Activated CD8-positive, alpha-beta memory T cell treated with anti-CD3 and anti-CD28 coated beads for 36 hours (primary cell): Measurements from ENCODE around the gene NBEAL1. TPM values are rescaled to one million over a fixed set of nuclear protein-coding genes. Genes with fewer than 3 reads are reported as not detected.
"Not testable (repeated sequence)": the region's sequence is repeated elsewhere in the genome, so short reads cannot be mapped to it uniquely, and the experiment has no call there.

ENCODE experiments used
- CTCF ChIA-PET: fragments of 350-600 bp; sonication (Branson Sonifier 250); formaldehyde crosslinking; loops from one replicate; lab custom pipeline; 2021; ENCODE audit warnings: antibody characterized with exemption; lab: Charles Lee
- POLR2A ChIA-PET: fragments of 350-600 bp; sonication (Branson Sonifier 250); formaldehyde crosslinking; loops from one replicate; lab custom pipeline; 2021; ENCODE audit warnings: antibody characterized with exemption; lab: Charles Lee
- total RNA-seq, 2 experiments: library from RNA; stranded (reverse); gene quantifications; one replicate each; pipeline ENCODE4 v1.2.3, GENCODE V29; 2021

NBEAL1 gene
- total RNA-seq, 2 experiments from 2014 or later: 9.8 to 10.0 TPM

GRCh38 chr2:203035879-203036470 lies 21.3 kb downstream of the NBEAL1 start:
- CTCF ChIA-PET: no interaction called here
- POLR2A ChIA-PET: no interaction called here

- POLR2A ChIA-PET: no interaction called here
- CTCF ChIA-PET: no interaction called here
Observed at GRCh38 chr2:203037026-203037425, 22.4 kb downstream of the NBEAL1 start.

DNA sequence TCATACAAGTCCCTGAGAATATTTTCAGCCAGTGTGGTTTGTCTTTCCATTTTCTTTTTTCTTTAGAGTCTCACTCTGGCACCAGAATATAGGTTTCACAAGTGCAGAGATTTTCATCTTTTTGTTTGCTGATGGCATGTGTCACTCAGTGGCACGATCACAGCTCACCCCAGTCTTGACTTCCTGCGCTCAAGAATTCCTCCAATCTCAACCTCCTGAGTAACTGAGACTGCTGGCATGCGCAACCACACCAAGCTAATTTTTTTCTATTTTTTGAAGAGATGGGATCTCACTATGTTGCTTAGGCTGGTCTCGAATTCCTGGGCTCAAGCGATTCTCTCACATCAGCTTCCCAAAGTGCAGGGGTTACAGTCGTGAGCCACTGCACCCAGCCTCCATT lies 23.9 kb downstream of the NBEAL1 start:
- ChIA-PET POLR2A (no interaction called here), CTCF (no interaction called here)

DNA sequence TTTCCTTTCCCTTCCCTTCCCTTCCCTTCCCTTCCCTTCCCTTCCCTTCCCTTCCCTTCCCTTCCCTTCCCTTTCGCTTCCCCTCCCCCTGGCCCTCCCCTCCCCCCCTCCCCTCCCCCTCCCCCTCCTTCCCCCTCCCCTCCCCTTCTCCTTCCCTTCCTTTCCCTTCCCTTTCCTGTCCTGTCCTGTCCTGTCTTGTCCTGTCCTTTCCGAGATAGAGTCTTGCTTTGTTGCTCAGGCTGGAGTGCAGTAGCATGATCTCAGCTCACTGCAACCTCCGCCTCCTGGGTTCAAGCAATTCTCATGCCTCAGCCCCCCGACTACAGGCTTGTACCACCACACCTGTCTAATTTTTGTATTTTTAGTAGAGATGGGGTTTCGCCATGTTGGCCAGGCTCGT lies 24.5 kb downstream of the NBEAL1 start:
- CTCF ChIA-PET, POLR2A ChIA-PET: not testable (repeated sequence)

- ChIA-PET POLR2A (no interaction called here), CTCF (interaction anchor here (1.2 kb wide), 1 partner anchor 60 kb away, joined by 3 read pairs; no protein-coding TSS in a partner anchor)
Observed at GRCh38 chr2:203040966-203041521, 26.4 kb downstream of the NBEAL1 start.

DNA sequence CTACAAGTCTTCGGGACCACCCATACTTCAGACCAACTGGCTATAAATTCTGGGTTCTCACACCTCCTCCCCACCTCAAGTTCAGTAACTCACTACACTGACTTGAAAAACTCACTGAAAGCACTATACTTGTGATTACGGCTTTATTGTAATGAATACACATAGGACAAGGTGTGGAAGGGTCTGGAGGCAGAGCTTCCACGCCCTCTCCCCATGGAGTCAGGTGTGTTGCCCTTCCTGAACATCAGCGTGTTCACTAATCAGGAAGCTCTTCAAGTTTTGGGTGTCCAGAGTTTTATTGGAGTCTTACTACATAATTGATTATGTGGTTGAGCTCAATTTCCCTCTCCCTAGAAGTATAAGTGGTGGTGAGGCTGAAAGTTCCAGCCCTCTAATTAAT lies 27.5 kb downstream of the NBEAL1 start:
- CTCF ChIA-PET: interaction anchor here (1.2 kb wide), 1 partner anchor 59 kb away, joined by 3 read pairs; no protein-coding TSS in a partner anchor
- POLR2A ChIA-PET: interaction anchor here (0.6 kb wide), 1 partner anchor 241 kb away, joined by 3 read pairs; no protein-coding TSS in a partner anchor

DNA sequence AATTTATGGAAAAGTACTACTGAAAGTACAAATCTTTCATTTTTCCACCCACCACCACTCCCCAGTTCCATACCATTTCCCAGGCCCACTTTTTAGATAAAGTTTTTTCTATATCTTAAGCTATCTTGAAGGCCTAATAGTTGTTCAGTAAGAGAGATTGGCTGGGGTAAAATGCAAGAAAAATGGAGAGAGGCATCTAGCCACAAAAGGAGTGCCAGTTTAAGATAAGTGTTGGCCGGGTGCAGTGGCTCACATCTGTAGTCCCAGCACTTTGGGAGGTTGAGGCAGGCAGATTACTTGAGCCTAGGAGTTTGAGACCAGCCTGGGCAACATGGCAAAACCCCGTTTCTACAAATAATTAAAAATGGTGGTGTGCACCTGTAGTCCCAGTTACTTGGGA lies 28.6 kb downstream of the NBEAL1 start:
- ChIA-PET CTCF (no interaction called here), POLR2A (no interaction called here)

DNA sequence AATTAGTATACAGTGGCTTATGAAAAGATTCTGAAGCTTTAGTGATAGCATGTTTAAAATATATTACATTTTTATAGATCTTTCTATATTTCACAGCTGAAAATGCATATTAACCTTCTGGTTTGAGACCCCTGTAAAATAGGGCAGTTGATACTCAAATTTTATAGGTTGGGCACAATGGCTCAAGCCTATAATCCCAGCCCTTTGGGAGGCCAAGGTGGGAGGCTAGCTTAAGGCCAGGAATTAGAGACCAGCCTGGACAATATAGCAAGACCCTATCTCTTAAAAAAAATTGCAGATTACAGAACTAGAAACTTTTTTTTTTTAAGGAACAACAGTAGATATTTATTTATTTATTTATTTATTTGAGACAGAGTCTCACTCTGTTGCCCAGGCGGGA lies 31.2 kb downstream of the NBEAL1 start:
- CTCF ChIA-PET: no interaction called here
- POLR2A ChIA-PET: no interaction called here

DNA sequence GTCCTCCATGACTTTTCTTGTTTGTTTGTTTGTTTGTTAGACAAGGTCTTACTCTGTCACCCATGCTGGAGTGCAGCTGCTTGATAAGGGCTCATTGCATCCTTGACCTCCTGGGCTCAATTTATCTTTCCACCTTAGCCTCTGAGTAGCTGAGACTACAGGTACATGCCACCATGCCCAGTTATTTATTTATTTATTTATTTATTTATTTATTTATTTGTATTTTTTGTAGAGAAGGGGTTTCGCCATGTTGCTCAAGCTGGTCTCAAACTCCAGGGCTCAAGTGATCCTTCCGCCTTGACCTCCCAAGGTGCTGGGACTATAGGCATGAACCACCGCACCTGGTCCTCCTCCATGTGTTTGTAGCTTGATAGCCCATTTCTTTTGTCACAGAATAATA lies 37.9 kb downstream of the NBEAL1 start:
- CTCF ChIA-PET: no interaction called here
- POLR2A ChIA-PET: no interaction called here

DNA sequence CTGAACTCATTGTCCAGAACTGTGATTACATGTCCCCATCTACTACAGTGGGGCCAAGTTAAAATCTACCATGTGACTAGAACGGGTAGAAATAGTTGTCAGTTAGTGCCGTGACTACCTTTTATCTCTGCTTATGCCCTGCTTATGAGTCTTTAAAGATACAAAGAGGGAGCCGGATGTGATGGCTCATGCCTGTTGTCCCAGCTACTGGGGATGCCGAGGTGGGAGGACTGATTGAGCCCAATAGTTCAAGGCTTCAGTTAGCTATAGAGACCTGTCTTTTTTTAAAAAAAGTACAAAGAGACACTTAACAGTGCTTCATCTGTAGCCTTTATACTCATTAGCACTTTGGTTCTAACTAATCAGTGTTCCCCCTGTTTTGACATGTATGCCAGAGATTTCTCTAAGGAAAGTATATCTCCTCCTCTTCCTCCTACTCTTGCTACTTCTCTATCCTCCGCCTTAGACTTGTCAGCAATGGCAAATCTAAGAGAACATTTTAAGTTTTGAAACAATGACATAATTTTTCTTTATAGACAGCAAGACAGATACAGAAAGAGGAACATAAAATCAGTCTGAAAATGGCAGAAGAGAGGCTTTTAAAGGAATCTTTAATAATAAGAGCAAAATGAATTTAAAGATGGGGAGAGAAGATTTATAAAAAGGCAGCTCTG lies 45.0 kb downstream of the NBEAL1 start:
- ChIA-PET POLR2A (no interaction called here), CTCF (no interaction called here)

DNA sequence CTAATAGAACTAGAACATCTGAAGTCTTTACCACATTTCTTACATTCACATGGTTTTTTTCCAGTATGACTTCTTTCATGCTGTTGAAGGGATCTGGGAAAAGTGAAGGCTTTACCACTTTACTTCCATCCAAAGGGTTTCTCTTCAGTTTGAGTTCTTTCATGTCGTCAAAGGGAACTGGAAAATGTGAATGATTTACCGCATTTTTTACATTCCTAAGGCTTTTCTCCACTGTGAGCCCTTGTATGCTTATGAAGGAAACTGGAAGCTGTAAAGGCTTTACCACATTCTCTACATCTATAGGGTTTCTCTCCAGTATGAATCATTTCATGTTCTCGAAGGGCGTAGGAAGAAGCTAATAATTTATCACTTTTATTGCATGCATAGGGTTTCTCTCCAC lies 46.7 kb downstream of the NBEAL1 start:
- POLR2A ChIA-PET: no interaction called here
- CTCF ChIA-PET: no interaction called here

- ChIA-PET POLR2A (no interaction called here), CTCF (no interaction called here)
Observed at GRCh38 chr2:203062126-203062525, 47.5 kb downstream of the NBEAL1 start.

DNA sequence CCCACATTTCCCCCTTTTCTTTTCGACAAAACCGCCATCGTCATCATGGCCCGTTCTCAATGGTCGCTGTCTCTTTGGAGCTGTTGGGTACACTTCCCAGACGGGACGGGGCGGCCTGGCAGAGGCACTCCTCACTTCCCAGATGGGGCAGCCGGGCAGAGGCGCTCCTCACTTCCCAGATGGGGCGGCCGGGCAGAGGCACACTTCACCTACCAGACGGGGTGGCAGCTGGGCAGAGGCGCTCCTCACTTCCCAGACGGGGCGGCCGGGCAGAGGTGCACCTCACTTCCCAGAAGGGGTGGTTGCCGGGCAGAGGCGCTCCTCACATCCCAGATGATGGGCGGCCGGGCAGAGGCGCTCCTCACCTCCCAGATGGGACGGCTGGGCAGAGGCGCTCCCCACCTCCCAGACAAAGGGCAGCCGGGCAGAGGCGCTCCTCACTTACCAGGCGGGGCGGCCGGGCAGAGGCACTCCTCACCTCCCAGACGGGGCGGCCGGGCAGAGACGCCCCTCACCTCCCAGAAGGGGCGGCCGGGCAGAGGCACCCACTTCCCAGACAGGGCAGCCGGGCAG lies 51.9 kb downstream of the NBEAL1 start:
- CTCF ChIA-PET, POLR2A ChIA-PET: not testable (repeated sequence)

- CTCF ChIA-PET: no interaction called here
- POLR2A ChIA-PET: no interaction called here
Observed at GRCh38 chr2:203070701-203071100, 56.0 kb downstream of the NBEAL1 start.

- CTCF ChIA-PET: no interaction called here
- POLR2A ChIA-PET: no interaction called here
Observed at GRCh38 chr2:203071148-203071547, 56.5 kb downstream of the NBEAL1 start.

GRCh38 chr2:203072371-203072770 lies 57.7 kb downstream of the NBEAL1 start:
- CTCF ChIA-PET: interaction anchor here (0.6 kb wide), 1 partner anchor 536 kb away, joined by 4 read pairs; no protein-coding TSS in a partner anchor

DNA sequence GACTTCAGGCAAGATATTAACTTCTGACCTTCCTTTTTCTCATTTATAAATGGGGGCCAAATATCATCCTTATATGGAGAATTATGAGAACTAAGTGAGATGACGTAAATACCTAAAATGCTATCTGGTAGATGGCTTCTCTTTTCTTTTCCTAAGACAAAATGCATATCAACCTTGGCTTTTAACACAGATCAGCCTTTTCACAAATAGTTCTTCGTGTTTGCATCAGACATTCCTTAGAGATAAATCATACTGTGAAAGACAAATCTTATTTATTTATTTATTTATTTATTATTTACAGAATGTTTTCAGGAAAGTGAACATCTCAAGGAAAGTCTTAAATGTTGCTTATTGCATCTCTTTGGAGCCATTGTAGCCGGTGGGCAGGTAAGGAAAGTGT lies 62.8 kb downstream of the NBEAL1 start:
- ChIA-PET CTCF (no interaction called here), POLR2A (no interaction called here)

More at GRCh38 chr2:203072371-203072770, 57.7 kb downstream of the NBEAL1 start:
- POLR2A ChIA-PET: no interaction called here

GRCh38 chr2:203080447-203081045 lies 65.9 kb downstream of the NBEAL1 start:
- ChIA-PET CTCF (no interaction called here), POLR2A (no interaction called here)

- POLR2A ChIA-PET: no interaction called here
- CTCF ChIA-PET: no interaction called here
Observed at GRCh38 chr2:203083328-203083727, 68.7 kb downstream of the NBEAL1 start.

DNA sequence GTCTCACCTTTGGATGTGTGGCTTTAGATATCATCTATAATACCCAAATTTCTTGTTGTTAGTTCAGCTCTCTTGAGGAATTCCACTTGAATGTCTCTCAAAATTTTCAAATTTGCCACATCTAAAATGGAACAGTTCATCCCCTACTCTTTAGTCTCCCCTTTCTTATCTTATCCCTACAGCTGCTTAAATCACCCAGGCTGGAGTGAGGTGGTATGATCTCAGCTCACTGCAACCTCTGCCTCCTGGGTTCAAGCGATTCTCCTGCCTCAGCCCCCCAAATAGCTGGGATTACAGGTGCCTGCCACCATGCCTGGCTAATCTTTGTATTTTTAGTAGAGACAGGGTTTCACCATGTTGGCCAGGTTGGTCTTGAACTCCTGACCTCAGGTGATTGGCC lies 71.7 kb downstream of the NBEAL1 start:
- POLR2A ChIA-PET, CTCF ChIA-PET: not testable (repeated sequence)
